Measurements from ENCODE around the gene RGS3. TPM values are rescaled to one million over a fixed set of nuclear protein-coding genes. Genes with fewer than 3 reads are reported as not detected.
A peak's percentile ranks its signal among the peaks of the same experiment; 100 is the strongest.

The RGS3 gene
- total RNA-seq, 1 donor from 2014 or later, result 92.5 TPM

DNA sequence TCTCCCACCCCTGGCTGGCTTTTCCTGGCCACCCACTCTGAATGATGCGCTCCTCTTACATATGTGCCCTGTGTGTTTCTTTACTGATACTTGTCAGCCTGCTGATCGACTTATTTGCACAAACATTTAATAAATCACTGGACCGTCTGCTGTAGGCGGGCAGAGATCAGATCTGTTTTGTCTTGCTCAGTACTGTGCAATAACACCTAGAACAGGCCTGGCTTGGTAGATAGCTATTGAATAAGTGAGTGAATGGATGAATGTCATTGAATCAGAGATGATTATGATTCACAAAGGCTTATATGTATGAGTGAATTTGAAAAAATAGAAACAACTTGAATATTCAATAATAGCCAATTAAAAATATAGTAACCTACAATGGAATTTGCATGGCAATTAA lies 165.1 kb downstream of the RGS3 start:
- no peak for TF ChIP-seq EZH2 (IDR thresholded peaks at IDR 0.05; ENCODE audit: insufficient read depth, low read length)
- TF ChIP-seq, protein P1, sequence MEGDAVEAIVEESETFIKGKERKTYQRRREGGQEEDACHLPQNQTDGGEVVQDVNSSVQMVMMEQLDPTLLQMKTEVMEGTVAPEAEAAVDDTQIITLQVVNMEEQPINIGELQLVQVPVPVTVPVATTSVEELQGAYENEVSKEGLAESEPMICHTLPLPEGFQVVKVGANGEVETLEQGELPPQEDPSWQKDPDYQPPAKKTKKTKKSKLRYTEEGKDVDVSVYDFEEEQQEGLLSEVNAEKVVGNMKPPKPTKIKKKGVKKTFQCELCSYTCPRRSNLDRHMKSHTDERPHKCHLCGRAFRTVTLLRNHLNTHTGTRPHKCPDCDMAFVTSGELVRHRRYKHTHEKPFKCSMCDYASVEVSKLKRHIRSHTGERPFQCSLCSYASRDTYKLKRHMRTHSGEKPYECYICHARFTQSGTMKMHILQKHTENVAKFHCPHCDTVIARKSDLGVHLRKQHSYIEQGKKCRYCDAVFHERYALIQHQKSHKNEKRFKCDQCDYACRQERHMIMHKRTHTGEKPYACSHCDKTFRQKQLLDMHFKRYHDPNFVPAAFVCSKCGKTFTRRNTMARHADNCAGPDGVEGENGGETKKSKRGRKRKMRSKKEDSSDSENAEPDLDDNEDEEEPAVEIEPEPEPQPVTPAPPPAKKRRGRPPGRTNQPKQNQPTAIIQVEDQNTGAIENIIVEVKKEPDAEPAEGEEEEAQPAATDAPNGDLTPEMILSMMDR (IDR thresholded peaks at IDR 0.05; ENCODE audit: insufficient read depth, low read depth, low read length), result no peak
- Histone ChIP-seq H3K9me3 (ENCODE audit: insufficient read depth, low read depth, low read length) (no peaks in the 10 kb centered on the region), H3K4me3 (ENCODE audit: insufficient read depth, low read depth, low read length) (no peak overlapping the region), H3K36me3 (ENCODE audit: insufficient read depth, low read length) (no peaks in the 10 kb centered on the region), H3K9ac (ENCODE audit: low read length) (no peak overlapping the region), H3K27me3 (ENCODE audit: insufficient read depth, low read length) (no peaks in the 10 kb centered on the region), H4K20me1 (ENCODE audit: insufficient read depth, low read length) (no peaks in the 10 kb centered on the region), H3K79me2 (ENCODE audit: insufficient read depth, low read length) (no peaks in the 10 kb centered on the region), H3K27ac (ENCODE audit: low read depth, low read length) (no peak overlapping the region), H3K4me1 (ENCODE audit: insufficient read depth, low read length) (peaks cover 33% of the 10 kb centered on the region), H2AFZ (ENCODE audit: low read depth, low read length) (no peak overlapping the region), H3K4me2 (ENCODE audit: low read length) (no peak overlapping the region)
- DNase-seq (ENCODE audit: low read depth) (no peak), FAIRE-seq (no peak)
- H3K4me3 Mint-ChIP-seq (ENCODE audit: unreplicated experiment), result no peak overlapping the region
- peaks cover 2% of the 10 kb centered on the region for H3K27me3 Mint-ChIP-seq (ENCODE audit: low read depth, unreplicated experiment)
- H3K27ac Mint-ChIP-seq (ENCODE audit: unreplicated experiment), result peak overlapping the region; percentile 74
- H3K36me3 Mint-ChIP-seq (ENCODE audit: low read depth, unreplicated experiment), result peaks cover 2% of the 10 kb centered on the region
- H3K9me3 Mint-ChIP-seq (ENCODE audit: unreplicated experiment), result no peaks in the 10 kb centered on the region
- peaks cover 31% of the 10 kb centered on the region for H3K4me1 Mint-ChIP-seq (ENCODE audit: low read depth, unreplicated experiment)

DNA sequence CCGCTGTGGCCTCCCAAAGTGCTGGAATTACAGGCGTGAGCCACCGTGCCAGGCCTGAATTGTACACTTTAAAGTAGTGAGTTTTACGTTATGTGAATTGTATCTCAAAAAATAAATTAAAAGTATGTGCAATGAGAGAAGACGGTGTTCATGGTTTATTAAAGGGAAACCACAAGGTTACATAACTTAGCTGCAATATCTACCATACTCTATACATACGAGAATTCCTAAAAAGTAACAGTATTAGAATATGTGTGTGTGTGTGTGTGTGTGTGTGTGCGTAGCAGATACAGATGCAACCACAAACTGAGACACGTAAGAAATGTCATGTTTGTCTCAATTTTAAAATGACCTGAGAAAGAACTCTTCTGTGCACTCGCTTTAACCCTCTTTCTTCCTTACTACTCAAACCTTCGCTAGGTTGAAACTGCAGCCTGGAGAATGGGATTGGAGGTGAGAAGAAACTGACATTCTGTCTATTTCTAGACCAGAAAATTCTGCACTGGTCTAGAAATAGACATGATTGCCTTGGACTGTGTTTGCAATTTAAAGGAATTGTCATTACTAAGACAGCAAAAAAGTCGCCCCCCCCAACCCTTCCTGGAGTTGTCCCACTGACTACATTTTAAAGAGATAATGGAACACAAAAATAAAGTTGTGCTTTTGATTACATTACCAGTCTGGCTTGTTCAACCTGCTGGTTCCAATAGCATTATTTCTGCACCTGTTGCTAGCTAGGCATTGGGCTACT lies 167.0 kb downstream of the RGS3 start:
- H3K4me1 Mint-ChIP-seq (ENCODE audit: low read depth, unreplicated experiment), result peaks cover 38% of the 10 kb centered on the region
- Histone ChIP-seq H3K4me2 (ENCODE audit: low read length) (no peak overlapping the region), H2AFZ (ENCODE audit: low read depth, low read length) (no peak overlapping the region), H3K36me3 (ENCODE audit: insufficient read depth, low read length) (no peaks in the 10 kb centered on the region), H3K9me3 (ENCODE audit: insufficient read depth, low read depth, low read length) (no peaks in the 10 kb centered on the region), H3K9ac (ENCODE audit: low read length) (no peak overlapping the region), H3K27me3 (ENCODE audit: insufficient read depth, low read length) (no peaks in the 10 kb centered on the region), H3K4me3 (ENCODE audit: insufficient read depth, low read depth, low read length) (no peak overlapping the region), H4K20me1 (ENCODE audit: insufficient read depth, low read length) (no peaks in the 10 kb centered on the region), H3K4me1 (ENCODE audit: insufficient read depth, low read length) (peaks cover 33% of the 10 kb centered on the region), H3K79me2 (ENCODE audit: insufficient read depth, low read length) (no peaks in the 10 kb centered on the region), H3K27ac (ENCODE audit: low read depth, low read length) (no peak overlapping the region)
- no peak overlapping the region for H3K4me3 Mint-ChIP-seq (ENCODE audit: unreplicated experiment)
- DNase-seq (ENCODE audit: low read depth) (no peak), FAIRE-seq (no peak)
- H3K9me3 Mint-ChIP-seq (ENCODE audit: unreplicated experiment), result peaks cover 3% of the 10 kb centered on the region
- no peak for TF ChIP-seq EZH2 (IDR thresholded peaks at IDR 0.05; ENCODE audit: insufficient read depth, low read length)
- TF ChIP-seq, protein P1 (IDR thresholded peaks at IDR 0.05; ENCODE audit: insufficient read depth, low read depth, low read length), result no peak
- peaks cover 2% of the 10 kb centered on the region for H3K27me3 Mint-ChIP-seq (ENCODE audit: low read depth, unreplicated experiment)
- peaks cover 2% of the 10 kb centered on the region for H3K36me3 Mint-ChIP-seq (ENCODE audit: low read depth, unreplicated experiment)
- no peak overlapping the region for H3K27ac Mint-ChIP-seq (ENCODE audit: unreplicated experiment)

DNA sequence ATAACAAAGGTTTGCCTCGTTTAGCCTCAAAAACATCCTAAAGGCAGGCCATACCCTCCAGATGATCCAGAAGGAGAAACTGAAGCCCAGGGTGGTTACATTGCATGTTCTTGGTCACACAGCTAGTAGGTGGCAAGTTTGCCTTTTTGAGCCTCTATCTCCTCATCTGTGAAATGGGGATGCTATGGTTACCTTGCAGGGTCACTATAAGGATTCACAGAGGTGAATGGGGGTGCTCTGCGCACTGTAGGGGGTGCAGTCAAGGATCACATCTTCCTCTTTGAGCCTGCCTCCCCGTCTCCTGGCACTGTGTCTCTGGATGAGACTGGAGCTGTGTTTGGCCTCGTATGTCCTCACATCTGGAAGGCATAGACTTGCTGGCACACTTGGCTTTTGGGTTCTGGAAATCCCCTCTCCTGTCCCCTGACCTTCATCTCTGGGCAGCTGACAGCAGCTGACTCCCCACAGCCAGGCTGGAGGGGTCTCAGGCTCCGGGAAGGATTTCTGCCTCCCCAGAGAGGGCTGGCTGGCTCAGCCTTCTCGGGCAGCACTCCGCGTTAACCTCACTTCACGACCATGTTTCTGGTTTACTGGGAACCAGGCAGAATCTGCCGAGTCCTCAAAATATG lies 167.7 kb downstream of the RGS3 start:
- Histone ChIP-seq H3K4me3 (ENCODE audit: insufficient read depth, low read depth, low read length) (no peak overlapping the region), H3K9ac (ENCODE audit: low read length) (no peak overlapping the region), H3K27me3 (ENCODE audit: insufficient read depth, low read length) (no peaks in the 10 kb centered on the region), H3K27ac (ENCODE audit: low read depth, low read length) (no peak overlapping the region), H2AFZ (ENCODE audit: low read depth, low read length) (no peak overlapping the region), H3K4me2 (ENCODE audit: low read length) (no peak overlapping the region), H3K9me3 (ENCODE audit: insufficient read depth, low read depth, low read length) (no peaks in the 10 kb centered on the region), H3K36me3 (ENCODE audit: insufficient read depth, low read length) (no peaks in the 10 kb centered on the region), H4K20me1 (ENCODE audit: insufficient read depth, low read length) (no peaks in the 10 kb centered on the region), H3K79me2 (ENCODE audit: insufficient read depth, low read length) (no peaks in the 10 kb centered on the region), H3K4me1 (ENCODE audit: insufficient read depth, low read length) (peaks cover 37% of the 10 kb centered on the region)
- FAIRE-seq, result no peak
- TF ChIP-seq, protein P1 (IDR thresholded peaks at IDR 0.05; ENCODE audit: insufficient read depth, low read depth, low read length), result no peak
- no peak for TF ChIP-seq EZH2 (IDR thresholded peaks at IDR 0.05; ENCODE audit: insufficient read depth, low read length)
- Mint-ChIP-seq H3K4me1 (ENCODE audit: low read depth, unreplicated experiment) (peaks cover 43% of the 10 kb centered on the region), H3K9me3 (ENCODE audit: unreplicated experiment) (peaks cover 3% of the 10 kb centered on the region), H3K27ac (ENCODE audit: unreplicated experiment) (no peak overlapping the region), H3K36me3 (ENCODE audit: low read depth, unreplicated experiment) (peaks cover 2% of the 10 kb centered on the region), H3K27me3 (ENCODE audit: low read depth, unreplicated experiment) (peaks cover 2% of the 10 kb centered on the region), H3K4me3 (ENCODE audit: unreplicated experiment) (no peak overlapping the region)
- DNase-seq (ENCODE audit: low read depth), result no peak

Data from astrocyte (in vitro differentiated cells and primary cell).